GM18907 (cell line): ENCODE results near the gene ARFGAP1.

Source experiments
- ATAC-seq: cut with Tn5 transposase; IDR thresholded peaks from one replicate; pipeline ENCODE4 v1.9.1; 2021; ENCODE audit warnings: mild to moderate bottlenecking, moderate library complexity; ENCODE audit not compliant: unreplicated experiment

Gene ARFGAP1

DNA sequence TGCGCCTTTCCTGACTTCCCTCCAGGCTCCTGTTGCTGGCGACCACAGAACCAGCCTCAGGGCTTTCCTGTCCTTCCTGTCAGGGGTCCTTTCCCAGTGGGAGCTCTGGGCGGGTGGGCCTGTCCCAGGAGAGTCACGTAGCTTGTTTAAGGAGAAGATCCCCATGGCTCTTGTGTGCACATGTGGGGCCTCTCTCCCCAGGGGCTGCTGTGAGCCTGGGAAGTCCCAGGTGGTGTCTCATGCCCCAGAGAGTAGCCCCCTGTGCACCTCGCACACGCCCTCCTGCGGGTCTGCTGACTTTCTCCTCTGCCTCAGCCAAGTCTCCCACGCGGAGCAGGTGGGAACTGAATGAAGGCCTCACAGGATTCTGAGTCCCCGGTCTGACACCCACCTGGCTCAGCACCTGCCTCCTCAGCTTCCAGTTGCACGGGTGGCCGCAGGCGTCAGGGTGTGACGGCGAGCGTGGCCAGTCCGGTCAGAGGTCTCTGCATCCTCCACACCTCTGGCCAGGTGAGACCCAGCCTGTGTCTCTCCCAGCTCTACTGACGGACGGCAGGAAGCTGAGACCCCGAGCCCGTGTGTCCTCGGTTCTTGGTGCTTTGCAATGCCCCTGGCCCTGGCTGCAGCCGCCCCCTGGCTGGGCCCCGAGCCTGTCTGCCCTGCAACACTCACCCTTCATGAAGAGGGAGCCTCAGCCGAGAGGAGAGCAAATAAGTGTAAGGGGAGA is 12.7 kb upstream of the ARFGAP1 start:
- no peak for ATAC-seq

DNA sequence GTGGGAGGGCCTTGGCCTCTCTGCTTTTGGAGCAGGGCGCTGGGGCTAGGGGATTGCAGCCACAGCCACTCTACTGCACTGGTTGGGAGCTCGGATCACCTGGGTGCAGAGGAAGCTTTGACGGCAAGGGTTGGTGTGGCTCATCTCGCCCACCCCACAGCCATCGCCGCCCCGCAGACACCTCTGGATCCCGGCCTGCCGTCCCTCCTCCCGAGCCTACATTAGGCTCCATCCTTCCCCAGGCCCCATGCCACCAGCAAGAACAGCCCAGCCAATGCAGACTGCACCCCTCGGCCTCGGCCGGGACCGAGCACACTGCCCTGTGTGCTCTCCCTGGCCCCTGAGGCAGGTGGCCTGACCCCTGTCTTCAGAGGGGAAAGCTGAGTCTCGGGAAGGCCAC is 12.1 kb upstream of the ARFGAP1 start:
- no peak for ATAC-seq

- no peak for ATAC-seq
Measured at GRCh38 chr20:63261060-63261794, 11.4 kb upstream of the ARFGAP1 start.

GRCh38 chr20:63261795-63262528 is 10.7 kb upstream of the ARFGAP1 start:
- no peak for ATAC-seq

DNA sequence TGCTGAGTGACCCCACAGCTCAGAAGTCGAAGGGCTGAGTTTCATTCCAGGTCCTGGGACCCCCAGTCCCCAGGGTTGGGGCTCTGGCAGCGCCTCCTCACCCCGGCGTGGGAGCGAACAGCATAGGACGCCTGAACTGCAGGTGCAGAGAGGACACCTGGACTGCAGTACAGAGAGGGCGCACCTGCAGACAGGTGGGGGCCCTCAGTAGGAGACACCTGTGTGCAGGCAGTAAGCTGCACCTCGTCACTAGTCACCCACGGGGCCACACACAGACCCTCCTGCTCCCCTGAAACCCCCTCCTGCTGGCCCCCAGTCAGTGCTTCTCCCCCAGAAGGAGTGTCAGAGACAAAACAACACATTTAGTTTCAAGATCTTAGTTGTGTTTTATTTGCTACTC is 9.8 kb upstream of the ARFGAP1 start:
- no peak for ATAC-seq

GRCh38 chr20:63264000-63264399 is 8.6 kb upstream of the ARFGAP1 start:
- ATAC-seq: no peak

- no peak for ATAC-seq
Measured at GRCh38 chr20:63264519-63264918, 8.1 kb upstream of the ARFGAP1 start.

GRCh38 chr20:63265891-63266515 is 6.6 kb upstream of the ARFGAP1 start:
- ATAC-seq: no peak

DNA sequence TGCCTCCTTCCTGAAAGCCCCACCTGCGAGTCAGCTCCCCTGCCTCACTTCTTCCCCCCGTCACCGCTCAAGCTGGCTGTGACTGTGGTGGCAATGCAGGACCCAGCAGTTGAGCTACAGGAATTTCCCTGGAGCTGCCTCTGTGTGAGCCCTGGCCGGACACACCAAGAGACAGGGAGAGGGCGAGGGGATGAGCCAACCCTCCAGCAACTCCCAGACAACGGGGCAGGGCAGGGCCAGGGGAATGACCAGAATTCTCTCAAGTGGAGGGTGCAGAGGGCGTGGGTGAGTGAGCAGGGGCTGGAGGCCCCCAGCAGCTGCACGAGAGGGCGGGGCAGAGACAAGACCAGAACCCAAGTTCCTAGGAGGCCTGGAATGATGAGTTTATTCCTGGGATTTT is 4.9 kb upstream of the ARFGAP1 start:
- no peak for ATAC-seq

- no peak for ATAC-seq
Measured at GRCh38 chr20:63268256-63268655, 4.4 kb upstream of the ARFGAP1 start.

DNA sequence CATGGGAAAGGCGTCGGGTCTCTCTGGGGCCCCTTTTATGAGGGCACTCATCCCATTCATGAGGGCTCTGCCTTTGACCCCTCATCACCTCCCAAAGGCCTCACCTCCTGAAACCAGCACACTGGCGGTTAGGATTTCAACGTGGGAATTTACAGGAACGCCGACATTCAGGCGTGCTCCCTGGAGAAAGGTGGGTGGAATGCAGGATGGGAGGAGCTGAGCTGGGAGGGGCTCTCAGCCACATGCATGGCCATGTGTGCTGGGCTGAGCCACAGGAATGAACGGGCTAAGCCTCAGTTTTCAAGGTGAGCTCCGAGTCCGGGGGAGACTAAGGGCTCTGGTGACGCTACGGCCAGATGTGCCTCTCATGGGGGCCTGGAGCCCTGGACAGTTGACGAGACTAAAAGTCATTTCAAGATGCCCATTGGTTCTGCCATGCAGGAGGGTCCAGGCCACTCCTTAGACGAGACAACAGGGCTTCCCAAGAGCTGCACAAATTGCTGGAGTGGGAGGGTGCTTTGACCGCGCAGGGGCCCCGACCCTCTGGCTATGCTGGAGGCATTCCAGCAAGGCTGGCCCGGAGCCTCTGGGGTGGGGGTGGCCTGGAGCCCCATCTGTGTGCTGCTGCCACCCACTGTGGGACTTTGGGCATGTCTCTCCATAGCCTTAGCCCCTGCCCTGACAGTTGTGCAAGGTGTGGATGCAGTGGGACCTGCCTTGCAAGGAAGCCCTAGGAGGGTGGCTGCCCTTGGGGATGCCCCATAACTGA is 3.8 kb upstream of the ARFGAP1 start:
- ATAC-seq: no peak

- ATAC-seq: no peak
Measured at GRCh38 chr20:63269724-63270123, 2.9 kb upstream of the ARFGAP1 start.

GRCh38 chr20:63270606-63271325 is 1.8 kb upstream of the ARFGAP1 start:
- no peak for ATAC-seq

DNA sequence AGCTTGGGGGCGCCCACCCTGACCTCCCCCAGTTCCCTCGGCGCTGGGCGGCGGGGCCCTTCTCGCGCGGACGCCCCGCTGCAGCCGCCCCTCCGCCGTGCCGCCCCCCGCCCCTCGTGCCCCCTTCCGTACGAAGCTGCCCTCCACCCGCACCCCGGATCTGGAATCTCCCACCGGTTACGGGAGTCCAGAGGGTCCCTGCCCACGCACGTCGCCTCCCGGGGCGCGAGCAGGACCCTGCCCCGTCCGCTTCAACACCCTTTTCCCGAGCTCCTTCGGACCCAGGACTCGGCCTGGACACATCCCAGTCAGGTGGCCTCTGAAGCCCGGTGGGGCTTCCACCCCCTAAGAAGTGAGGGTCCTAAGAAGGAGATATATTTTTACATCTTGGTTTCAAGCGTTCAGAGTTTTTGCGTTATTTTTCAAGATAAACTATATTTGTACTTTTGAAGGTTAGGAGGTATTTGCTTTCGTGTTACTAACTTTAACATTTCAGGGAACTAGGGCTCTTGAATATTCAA is 506 bp downstream of the ARFGAP1 start:
- ATAC-seq: no peak

DNA sequence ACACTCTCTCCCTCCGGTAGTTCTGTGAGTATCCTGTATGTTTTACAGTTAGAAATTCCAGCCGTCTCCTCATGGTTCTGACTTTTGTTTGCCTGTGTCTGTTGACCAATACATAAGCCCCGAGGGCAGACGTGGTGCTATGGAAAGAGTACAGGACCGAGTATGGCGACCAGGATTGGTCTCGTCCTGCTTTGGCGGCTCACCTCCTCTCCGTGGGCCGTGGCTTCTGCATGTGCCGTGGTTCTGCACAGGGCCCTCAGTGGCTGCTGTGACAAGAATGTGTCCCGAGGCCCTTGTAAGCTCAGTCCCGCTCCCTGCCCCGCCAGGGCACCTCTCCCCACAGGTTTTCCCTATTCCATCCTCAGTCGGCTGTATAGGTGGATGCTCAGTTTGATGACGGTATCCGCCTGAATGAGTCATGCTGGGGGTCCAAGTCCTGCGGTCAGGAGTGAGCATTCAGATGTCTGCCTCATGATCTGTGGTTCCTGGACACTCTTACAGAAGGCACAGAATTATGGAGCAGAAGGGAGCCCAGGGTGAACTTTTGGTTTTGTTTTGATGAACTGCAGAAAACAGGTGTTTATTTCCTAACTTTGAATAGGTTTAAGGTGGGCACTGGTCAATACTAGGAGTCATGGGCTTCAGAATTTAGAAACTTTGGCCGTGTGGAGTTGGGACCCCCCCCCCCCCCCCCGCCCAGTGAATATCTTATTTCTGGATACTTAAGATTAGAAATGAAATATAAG is 1.2 kb downstream of the ARFGAP1 start:
- ATAC-seq: no peak

DNA sequence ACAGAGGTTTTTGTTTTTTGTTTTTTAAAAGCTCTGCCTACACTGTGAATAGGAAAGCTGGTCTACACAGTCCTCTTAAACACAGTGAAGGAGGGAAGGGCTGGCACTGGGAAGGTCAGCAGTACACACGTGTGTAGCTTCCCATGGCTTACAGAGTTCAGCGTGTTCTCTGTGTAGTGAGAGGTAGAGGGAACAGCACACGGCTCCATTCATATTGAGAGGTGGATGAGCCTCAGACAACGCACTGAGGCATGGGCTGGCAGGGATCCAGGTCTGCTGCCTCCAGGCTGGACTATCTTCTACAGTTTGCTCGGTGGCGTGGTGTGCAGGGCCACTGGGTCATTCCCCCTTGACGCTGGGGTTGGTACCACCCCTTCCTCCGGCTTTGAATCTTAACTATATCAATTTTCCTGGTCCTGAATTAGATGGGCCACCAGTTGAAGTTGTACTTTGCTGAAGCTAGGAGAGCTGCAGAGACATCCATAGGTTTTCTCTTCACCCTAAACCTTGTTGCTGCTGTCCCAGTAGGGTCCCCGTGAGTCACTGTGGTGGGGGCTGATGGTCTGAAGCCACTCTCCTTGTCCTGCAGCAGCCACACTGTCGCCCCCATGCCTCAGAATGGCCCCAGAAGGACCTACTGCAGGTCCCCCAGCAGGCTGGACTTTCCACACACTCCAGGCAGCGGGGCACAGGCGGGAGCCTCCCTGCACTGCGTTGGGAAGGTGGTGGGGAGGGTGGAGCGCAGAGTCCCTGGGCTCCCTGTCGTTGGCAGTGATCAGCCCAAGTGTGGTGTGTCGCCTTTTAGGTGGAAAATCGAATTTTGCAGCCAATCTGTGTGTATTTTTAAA is 2.0 kb downstream of the ARFGAP1 start:
- no peak for ATAC-seq

DNA sequence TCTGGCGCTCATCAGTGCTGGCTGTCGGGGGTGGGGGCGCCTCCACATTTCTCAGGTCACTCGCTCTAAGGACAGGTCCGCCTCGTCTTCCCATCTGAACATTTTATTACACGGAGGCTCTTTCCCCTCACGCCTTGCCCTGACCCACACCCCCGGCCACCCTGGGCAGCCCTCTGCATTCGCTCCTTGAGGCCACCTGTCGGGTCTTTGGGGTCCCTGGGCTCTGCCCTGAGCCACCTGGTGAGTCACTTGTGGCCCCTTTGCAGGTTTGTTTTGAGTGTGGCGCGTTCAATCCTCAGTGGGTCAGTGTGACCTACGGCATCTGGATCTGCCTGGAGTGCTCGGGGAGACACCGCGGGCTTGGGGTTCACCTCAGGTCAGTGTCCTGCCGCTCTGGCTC is 3.2 kb downstream of the ARFGAP1 start:
- ATAC-seq: no peak

GRCh38 chr20:63276956-63277355 is 4.3 kb downstream of the ARFGAP1 start:
- ATAC-seq: no peak
